ENCODE data around the gene GAB1.

DNA sequence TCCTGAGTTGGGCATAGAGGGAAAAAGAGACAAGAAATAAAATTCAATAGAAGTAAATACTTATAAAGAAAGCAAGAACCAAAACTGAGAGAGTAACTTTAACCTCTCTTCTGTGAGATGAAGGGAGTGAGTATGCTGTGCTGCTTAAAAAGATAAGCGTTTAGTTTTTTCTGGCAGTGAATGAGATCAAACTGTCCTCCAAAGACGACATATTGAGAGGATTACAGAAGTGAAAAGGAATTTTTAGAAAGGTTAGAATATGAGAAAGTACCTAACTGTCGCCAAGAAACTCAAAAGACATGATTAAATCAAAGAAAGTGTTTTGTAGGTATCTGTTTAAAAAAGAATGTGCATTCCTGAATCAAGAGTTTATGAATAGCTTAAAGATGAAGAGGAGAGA lies 16.0 kb downstream of the GAB1 start:
- TF ChIP-seq, protein P1, sequence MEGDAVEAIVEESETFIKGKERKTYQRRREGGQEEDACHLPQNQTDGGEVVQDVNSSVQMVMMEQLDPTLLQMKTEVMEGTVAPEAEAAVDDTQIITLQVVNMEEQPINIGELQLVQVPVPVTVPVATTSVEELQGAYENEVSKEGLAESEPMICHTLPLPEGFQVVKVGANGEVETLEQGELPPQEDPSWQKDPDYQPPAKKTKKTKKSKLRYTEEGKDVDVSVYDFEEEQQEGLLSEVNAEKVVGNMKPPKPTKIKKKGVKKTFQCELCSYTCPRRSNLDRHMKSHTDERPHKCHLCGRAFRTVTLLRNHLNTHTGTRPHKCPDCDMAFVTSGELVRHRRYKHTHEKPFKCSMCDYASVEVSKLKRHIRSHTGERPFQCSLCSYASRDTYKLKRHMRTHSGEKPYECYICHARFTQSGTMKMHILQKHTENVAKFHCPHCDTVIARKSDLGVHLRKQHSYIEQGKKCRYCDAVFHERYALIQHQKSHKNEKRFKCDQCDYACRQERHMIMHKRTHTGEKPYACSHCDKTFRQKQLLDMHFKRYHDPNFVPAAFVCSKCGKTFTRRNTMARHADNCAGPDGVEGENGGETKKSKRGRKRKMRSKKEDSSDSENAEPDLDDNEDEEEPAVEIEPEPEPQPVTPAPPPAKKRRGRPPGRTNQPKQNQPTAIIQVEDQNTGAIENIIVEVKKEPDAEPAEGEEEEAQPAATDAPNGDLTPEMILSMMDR (IDR thresholded peaks at IDR 0.05; ENCODE audit: control extremely low read depth in 1 of 3, insufficient read depth in 1 of 3, low read depth in 1 of 3, low read length in 3 of 3), result no peak
- TF ChIP-seq, protein P2, sequence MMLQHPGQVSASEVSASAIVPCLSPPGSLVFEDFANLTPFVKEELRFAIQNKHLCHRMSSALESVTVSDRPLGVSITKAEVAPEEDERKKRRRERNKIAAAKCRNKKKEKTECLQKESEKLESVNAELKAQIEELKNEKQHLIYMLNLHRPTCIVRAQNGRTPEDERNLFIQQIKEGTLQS (IDR thresholded peaks at IDR 0.05; ENCODE audit: insufficient read depth, low read depth, low read length), result no peak
